NCI-H345 (cell line): ENCODE results near the gene CCL17.
A peak's percentile ranks its signal among the peaks of the same experiment; 100 is the strongest.
"Not testable (repeated sequence)": the region's sequence is repeated elsewhere in the genome, so short reads cannot be mapped to it uniquely, and the experiment has no call there.

Experiments used
- DNase-seq: peaks from one replicate; lab custom pipeline; 2025; lab: John Stamatoyannopoulos, UW

Gene CCL17

GRCh38 chr16:57403965-57404817, at the start of gene CCL17:
Gene CCL17, plus strand, starts transcription at chr16:57404767. Its CDS starts 9,166 bp downstream, at chr16:57413933.
- no peak for DNase-seq

DNA sequence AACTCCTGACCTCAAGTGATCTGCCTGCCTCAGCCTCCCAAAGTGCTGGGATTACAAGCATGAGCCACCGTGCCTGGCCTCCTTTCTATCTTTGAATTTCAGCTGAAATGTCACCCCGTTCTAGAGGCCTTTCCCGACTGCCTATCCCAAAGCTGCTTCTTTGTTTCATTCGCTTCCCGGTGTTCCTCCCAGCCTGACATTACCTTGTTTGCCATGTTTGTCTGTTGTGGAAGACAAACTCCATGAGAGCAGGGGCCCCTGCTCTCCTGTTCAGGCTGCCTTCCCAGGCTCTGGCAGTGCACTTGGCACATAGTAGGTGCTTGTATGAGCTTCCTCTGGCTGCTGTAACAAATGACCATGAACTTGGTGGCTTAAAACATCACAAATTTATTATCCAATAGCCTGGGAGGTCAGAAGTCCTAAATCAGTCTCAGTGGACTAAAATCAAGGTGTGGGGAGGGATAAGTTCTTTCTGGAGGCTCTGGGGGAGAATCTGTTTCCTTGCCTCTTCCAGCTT, 48.6 kb upstream of the CCL17 start:
- no peak for DNase-seq

GRCh38 chr16:57356547-57356946, 48.0 kb upstream of the CCL17 start:
- no peak for DNase-seq

GRCh38 chr16:57357330-57358085, 47.1 kb upstream of the CCL17 start:
- no peak for DNase-seq

- no peak for DNase-seq
Measured at GRCh38 chr16:57358086-57358420, 46.5 kb upstream of the CCL17 start.

GRCh38 chr16:57358527-57359095, 46.0 kb upstream of the CCL17 start, which contains the start of gene CCL22:
Gene CCL22, plus strand, starts transcription at chr16:57358783. Its CDS starts 34 bp downstream, at chr16:57358817.
- no peak for DNase-seq

DNA sequence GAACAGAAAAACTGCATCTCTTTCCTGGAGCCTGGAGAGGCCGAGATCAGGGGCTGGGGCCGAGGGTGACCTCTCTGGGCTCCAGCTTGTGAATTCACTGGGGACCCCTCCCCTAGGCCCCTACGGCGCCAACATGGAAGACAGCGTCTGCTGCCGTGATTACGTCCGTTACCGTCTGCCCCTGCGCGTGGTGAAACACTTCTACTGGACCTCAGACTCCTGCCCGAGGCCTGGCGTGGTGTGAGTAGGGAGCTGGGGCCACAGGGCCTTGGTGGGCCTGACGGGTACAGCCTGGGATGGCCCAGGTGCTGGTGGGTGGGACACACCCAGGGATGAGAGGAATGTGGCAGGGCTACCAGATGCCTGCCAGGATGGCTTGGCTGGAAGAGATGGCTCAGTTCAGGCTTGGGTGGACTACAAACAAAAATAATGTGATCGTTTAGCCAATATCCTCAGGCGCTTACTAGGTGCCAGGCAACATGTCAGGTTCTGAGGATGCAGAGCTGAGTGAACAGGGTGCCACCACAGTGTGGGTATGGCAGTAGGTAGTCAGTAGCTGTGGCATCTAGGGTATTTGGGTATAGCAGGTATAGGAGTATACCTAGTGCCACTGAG, 44.1 kb upstream of the CCL17 start:
- no peak for DNase-seq

- DNase-seq: no peak
Measured at GRCh38 chr16:57361404-57361803, 43.2 kb upstream of the CCL17 start.

DNA sequence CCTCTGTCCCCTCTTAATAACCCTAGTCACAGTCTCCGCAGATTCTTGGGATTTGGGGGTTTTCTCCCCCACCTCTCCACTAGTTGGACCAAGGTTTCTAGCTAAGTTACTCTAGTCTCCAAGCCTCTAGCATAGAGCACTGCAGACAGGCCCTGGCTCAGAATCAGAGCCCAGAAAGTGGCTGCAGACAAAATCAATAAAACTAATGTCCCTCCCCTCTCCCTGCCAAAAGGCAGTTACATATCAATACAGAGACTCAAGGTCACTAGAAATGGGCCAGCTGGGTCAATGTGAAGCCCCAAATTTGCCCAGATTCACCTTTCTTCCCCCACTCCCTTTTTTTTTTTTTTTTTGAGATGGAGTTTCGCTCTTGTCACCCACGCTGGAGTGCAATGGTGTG, 40.4 kb upstream of the CCL17 start:
- DNase-seq: no peak

DNA sequence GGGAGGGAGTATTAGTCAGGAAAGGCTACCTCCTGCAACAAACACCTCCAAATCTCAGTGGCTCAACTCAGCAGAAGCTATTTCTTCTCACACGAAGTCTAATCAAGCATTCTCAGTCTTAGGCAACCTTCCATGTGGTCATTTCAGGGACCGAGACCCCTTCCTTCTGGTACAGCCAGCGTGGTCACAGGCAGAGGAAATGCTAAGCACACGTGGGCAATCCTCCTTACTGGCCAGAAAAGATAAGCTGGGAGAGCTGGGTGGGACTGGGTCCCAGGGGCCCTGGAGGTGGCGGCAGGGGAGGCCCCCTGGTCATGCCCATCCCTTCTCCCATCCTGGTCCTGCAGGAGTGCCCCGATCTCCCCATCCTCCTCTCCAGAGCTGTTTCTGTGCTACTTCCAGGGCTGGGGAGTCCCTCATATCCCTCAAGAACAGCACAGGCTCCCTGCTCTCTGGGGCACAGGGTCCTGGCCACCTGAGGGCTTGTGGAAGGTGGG, 38.0 kb upstream of the CCL17 start:
- no peak for DNase-seq

- DNase-seq: peak; percentile 2
Measured at GRCh38 chr16:57367116-57367752, 37.3 kb upstream of the CCL17 start.

GRCh38 chr16:57371494-57372371, 32.8 kb upstream of the CCL17 start:
- DNase-seq: no peak

- no peak for DNase-seq
Measured at GRCh38 chr16:57372372-57373116, 32.0 kb upstream of the CCL17 start, which contains the start of gene CX3CL1. Gene CX3CL1, plus strand, starts transcription at chr16:57372490. Its CDS starts 79 bp downstream, at chr16:57372569.

DNA sequence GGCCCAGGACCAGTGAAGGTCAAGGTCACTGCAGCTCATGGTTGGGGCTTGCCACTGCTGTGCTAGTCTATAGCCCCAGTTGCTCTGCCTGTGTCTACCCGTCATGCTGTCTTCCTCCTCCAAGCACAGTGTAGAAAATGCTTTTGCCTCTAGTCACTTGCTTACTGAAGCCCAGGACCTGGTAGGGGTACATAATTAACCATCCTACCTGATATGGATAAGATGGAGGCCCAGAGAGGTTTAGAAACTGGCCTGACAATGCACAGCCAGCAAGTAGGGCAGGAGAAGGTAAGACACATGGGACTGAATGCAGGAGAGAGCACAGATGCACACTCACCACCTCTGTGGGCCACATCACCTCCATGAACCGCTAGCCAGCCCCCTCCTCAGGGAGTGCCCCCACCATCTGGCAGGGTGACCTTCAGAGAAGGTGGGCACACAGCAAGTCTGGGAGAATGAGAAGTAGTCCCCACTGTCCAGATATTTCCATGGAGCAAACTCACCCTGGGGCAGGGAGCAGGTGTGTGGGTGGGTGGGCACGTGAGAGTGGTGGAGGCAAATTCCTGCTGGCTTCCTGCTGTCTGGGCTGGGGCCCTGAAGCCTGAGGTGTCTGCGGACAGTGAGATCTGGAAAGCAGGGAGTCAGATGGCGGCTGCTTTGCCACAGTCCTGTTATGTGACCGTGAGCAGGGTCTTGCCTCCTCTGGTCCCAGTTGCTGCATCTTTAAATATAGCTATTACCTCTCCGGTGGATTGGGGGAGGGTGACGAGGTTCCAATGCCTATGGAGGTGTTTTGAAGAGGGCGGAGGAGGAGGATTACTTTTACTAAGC, 31.2 kb upstream of the CCL17 start:
- no peak for DNase-seq

DNA sequence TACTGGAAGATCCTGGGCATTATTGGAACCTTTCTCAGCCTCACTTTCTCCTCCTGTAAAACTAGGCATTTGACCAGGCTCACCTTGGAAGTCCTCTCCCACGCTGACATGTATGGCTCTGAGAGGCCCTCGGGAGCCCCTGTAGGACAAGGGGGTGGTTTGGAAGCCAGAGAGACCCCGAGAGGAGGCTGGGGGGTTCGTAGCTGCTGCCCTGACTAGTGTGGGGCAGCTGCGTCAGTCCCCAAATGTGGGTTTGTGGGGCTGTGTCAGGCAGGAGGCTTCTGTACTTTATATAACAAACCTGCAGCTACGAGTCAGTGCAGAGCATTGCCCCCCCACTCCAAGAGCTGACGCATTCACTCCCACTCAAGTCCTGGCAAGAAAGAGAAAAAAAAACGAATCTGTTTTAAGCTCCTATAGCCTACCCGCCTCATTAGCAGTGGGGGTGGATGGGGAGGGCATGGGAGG, 30.5 kb upstream of the CCL17 start:
- no peak for DNase-seq

DNA sequence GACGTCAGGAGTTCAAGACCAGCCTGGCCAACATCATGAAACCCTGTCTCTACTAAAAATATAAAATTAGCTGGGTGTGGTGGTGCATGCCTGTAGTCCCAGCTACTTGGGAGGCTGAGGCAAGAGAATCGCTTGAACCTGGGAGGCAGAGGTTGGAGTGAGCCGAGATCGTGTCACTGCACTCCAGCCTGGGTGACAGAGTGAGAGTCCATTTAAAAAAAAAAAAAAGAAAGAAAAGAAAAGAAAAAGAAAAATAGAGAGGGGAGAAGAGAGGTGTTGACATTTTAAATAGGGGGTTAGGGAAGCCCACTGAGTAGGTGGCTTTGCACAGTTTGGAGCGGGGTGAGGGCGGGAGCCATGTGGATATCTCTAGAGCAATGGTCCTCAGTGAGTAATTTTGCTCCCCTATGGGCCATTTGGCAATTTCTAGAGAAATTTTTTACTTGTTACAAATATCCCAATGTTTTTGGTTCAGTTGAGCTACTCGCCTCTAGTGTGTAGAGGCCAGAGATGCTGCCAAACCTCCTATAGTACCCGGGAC, 29.6 kb upstream of the CCL17 start:
- not testable (repeated sequence) for DNase-seq

- DNase-seq: no peak
Measured at GRCh38 chr16:57376313-57376818, 28.2 kb upstream of the CCL17 start.
